Measurements from ENCODE around the gene ERBIN.
"Not testable (repeated sequence)": the region's sequence is repeated elsewhere in the genome, so short reads cannot be mapped to it uniquely, and the experiment has no call there.

- not testable (repeated sequence) for TF ChIP-seq CTCF (IDR thresholded peaks at IDR 0.05; ENCODE audit: control extremely low read depth in 1 of 3, insufficient read depth in 1 of 3, low read depth in 1 of 3, low read length in 3 of 3); SAP30 (IDR thresholded peaks at IDR 0.05; ENCODE audit: insufficient read depth, insufficient replicate concordance, low read length); POLR2AphosphoS5 (IDR thresholded peaks at IDR 0.05; ENCODE audit: low read depth, low read length); POLR2A (IDR thresholded peaks at IDR 0.05; ENCODE audit: control extremely low read depth in 1 of 2, low read depth in 2 of 2, low read length in 2 of 2); SP2 (IDR thresholded peaks at IDR 0.05; ENCODE audit: low read length); CBX8 (IDR thresholded peaks at IDR 0.05; ENCODE audit: borderline replicate concordance, low read depth, low read length); RFX5 (IDR thresholded peaks at IDR 0.05; ENCODE audit: borderline replicate concordance, low read depth, low read length); BACH1 (IDR thresholded peaks at IDR 0.05; ENCODE audit: low read length)
Measured at GRCh38 chr5:66063061-66063460, 136.7 kb downstream of the ERBIN start.
